Gastrocnemius medialis (tissue), 4 donors: ENCODE data around the gene CDH4. TPM values are rescaled to one million over a fixed set of nuclear protein-coding genes. Genes with fewer than 3 reads are reported as not detected.
A peak's percentile ranks its signal among the peaks of the same experiment; 100 is the strongest.

ENCODE experiments used
- ATAC-seq, 2 donors: fragments of 150-250 bp; one replicate each; pipeline ENCODE4 v1.9.1; 2016
- DNase-seq, 2 donors: peaks; one replicate each; pipeline ENCODE4 v3.0.0-alpha.2; 2019
- H3K27ac ChIP-seq, 4 donors: fragments of 200-600 bp; sonication (generic); 1 replicate in 1 of 4; 2 replicates in 3 of 4; pipeline ENCODE4 v1.5.1; 2016 to 2018; ENCODE audit warnings: mild to moderate bottlenecking in 2 of 4, moderate library complexity in 1 of 4
- H3K27me3 ChIP-seq, 3 donors: fragments of 200-600 bp; sonication (generic) in 2 of 3; 1 replicate in 1 of 3; 2 replicates in 2 of 3; pipeline versions ENCODE4 v1.5.1 to v1.6.0; 2016 to 2019; ENCODE audit warnings: mild to moderate bottlenecking in 1 of 3, moderate library complexity in 1 of 3
- H3K36me3 ChIP-seq, 2 donors: fragments of 200-600 bp; sonication (generic) in 1 of 2; one replicate each; pipeline ENCODE4 v1.5.1; 2017 to 2018
- H3K4me1 ChIP-seq, 2 donors: fragments of 200-600 bp; sonication (generic) in 1 of 2; one replicate each; pipeline ENCODE4 v1.5.1; 2016 to 2017; ENCODE audit warnings: mild to moderate bottlenecking in 2 of 2
- H3K4me3 ChIP-seq, 4 donors: fragments of 200-600 bp; sonication (generic) in 3 of 4; 1 replicate in 1 of 4; 2 replicates in 3 of 4; pipeline ENCODE4 v1.5.1; 2016 to 2019; ENCODE audit warnings: mild to moderate bottlenecking in 2 of 4
- H3K9me3 ChIP-seq, 3 donors: fragments of 200-600 bp; sonication (generic) in 2 of 3; 1 replicate in 1 of 3; 2 replicates in 2 of 3; pipeline ENCODE4 v1.5.1; 2016 to 2019
- POLR2A ChIP-seq, 2 donors: fragments of 450-650 bp; IDR thresholded peaks; one replicate each; pipeline ENCODE4 v1.6.1; 2017; ENCODE audit warnings: antibody characterized with exemption in 2 of 2, mild to moderate bottlenecking in 2 of 2, moderate library complexity in 2 of 2
- in situ Hi-C, 4 donors: fragments of 200-750 bp; cut with MboI; loops; one replicate each; pipeline versions ENCODE4 v1.15.0 to v1.8.0; 2017; ENCODE audit warnings: low sequenced_read_pairs in 4 of 4
- intact Hi-C: fragments of 100-400 bp; cut with DNase I; formaldehyde crosslinking; loops from one replicate; pipeline ENCODE4 v1.15.1; 2023; ENCODE audit warnings: low total_unique reads
- total RNA-seq, 4 donors: library from RNA; depleted of rRNA; stranded (reverse); fragments of >200 nt; gene quantifications; one replicate each; pipeline versions ENCODE4 v1.1.0 to v1.2.3, GENCODE V29; 2016
- TF ChIP-seq, protein P1 (sequence below), 5 experiments: fragments of 450-650 bp in 3 of 5; fragments of 200-600 bp in 2 of 5; sonication (generic) in 2 of 5; IDR thresholded peaks in 4 of 5; conservative IDR thresholded peaks in 1 of 5; 1 replicate in 4 of 5; 2 replicates in 1 of 5; pipeline ENCODE4 v1.5.1; 2016 to 2019; ENCODE audit warnings: antibody characterized with exemption in 5 of 5, mild to moderate bottlenecking in 3 of 5, moderate library complexity in 3 of 5

CDH4 gene
- total RNA-seq, 4 donors from 2014 or later, result 0.38 to 1.2 (median 0.86) TPM

DNA sequence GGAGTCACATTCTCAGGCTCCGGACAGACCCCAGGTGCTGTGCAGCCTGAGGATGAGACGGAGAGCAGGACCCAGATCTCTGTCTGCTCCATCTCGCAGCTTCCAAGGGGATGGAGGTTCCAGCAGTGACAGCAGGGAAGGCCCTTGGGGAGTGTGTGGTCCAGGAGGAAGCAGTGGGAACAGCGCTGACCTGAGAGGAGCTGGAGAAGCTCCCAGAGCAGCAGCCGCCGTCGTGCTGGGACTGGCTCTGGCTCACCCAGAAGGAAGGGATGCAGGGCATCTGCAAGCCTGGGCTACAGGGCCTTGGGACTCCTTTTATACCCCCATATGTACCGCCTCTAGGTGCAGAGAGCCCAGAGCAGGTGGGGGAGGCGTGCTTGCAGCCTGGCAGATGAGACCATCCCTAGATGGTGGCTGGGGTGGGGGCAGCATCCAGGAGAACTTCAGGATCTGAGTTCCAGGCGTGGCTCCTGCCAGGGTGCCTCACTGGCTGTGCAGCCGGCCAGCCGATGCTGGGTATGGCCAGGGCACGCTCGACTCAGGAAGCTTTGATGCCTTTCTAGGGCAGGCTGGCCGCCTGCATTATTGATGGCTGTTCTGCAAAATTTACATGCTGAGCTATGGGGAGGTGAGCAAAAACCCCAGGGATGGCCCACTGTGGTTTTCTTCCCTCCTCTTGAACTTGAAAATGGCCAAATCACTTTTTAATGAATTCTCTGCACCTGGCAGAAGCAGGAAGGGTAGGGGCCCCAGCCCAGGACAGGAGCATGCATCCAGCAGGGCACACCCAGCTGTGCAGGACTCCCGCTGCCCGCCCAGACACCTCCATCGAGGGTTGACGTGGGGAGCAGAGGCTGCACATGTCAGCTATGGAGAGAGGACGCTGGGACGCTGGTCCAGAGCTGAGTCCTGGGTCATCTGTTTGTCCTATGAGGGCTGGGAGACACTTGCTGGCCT is 634.0 kb downstream of the CDH4 start:
- intact Hi-C loops, result no loop called here
- H3K36me3 ChIP-seq, result no peaks in the 10 kb centered on the region
- no peak overlapping the region for H3K27ac ChIP-seq
- in situ Hi-C loops, result loop anchor here in 1 of 4 donors (25.0 kb wide), 1 partner anchor 1674 kb away; no protein-coding TSS in a partner anchor
- DNase-seq (no peak), ATAC-seq (no peak)
- H3K4me3 ChIP-seq, result no peak overlapping the region
- H3K4me1 ChIP-seq, result no peaks in the 10 kb centered on the region
- TF ChIP-seq POLR2A (IDR thresholded peaks at IDR 0.05), result no peak
- TF ChIP-seq, protein P1, sequence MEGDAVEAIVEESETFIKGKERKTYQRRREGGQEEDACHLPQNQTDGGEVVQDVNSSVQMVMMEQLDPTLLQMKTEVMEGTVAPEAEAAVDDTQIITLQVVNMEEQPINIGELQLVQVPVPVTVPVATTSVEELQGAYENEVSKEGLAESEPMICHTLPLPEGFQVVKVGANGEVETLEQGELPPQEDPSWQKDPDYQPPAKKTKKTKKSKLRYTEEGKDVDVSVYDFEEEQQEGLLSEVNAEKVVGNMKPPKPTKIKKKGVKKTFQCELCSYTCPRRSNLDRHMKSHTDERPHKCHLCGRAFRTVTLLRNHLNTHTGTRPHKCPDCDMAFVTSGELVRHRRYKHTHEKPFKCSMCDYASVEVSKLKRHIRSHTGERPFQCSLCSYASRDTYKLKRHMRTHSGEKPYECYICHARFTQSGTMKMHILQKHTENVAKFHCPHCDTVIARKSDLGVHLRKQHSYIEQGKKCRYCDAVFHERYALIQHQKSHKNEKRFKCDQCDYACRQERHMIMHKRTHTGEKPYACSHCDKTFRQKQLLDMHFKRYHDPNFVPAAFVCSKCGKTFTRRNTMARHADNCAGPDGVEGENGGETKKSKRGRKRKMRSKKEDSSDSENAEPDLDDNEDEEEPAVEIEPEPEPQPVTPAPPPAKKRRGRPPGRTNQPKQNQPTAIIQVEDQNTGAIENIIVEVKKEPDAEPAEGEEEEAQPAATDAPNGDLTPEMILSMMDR (IDR thresholded peaks at IDR 0.05 in 4 of 5, conservative IDR thresholded peaks at IDR 0.05 in 1 of 5), result no peak
- peaks cover 0 to 3% (median 1%) of the 10 kb centered on the region in 3 donors for H3K27me3 ChIP-seq
- H3K9me3 ChIP-seq, result no peaks in the 10 kb centered on the region

DNA sequence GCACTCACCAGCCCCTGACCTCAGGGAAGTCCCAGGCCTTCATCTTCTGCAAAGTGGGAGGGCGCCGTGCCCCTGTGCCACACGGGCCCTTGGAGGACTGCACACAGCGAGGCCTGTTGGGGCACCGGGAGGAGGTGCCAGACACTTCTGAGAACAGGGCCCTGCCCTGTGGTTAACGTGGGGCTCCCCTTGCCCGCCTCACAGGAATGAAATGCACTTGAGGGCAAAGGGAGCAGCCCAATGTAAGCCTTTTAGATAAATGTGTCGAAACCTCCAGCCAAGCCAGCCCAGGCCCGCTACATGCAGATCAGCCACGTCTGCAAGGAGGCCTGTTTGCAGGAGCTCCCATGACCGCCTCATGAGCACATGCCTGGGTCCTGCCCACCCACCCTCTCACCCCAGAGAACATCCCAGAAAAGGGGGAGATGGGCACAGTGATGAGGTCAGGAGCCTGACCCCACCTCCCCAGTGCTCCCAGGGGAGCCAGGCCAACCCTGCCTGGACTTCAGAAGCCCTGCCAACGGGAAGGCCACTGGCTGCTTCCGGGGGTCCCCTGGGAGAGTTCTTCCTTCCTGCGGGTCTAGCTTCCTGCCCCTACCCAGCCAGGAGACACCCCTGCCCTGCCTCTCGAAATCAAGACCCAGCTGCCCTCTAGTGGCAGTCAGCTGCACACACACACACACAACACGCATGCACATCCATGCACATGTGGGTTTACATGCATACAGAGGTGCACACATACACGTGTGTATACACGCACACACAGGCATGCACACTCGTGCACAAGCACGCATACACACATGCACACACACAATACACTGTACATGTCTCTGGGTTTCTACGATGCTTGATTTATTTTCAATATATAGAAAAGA is 634.9 kb downstream of the CDH4 start:
- Histone ChIP-seq H3K27ac (no peak overlapping the region), H3K27me3 (peaks cover 0 to 3% (median 0%) of the 10 kb centered on the region in 3 donors), H3K4me3 (no peak overlapping the region), H3K9me3 (no peaks in the 10 kb centered on the region), H3K4me1 (no peaks in the 10 kb centered on the region), H3K36me3 (no peaks in the 10 kb centered on the region)
- no peak for TF ChIP-seq POLR2A (IDR thresholded peaks at IDR 0.05)
- TF ChIP-seq, protein P1 (IDR thresholded peaks at IDR 0.05 in 4 of 5, conservative IDR thresholded peaks at IDR 0.05 in 1 of 5), result peak in 3 of 5 experiments; percentile 26 to 48 (median 31)
- ATAC-seq (no peak), DNase-seq (no peak)
- intact Hi-C loops (no loop called here), in situ Hi-C loops (loop anchor here in 1 of 4 donors (25.0 kb wide), 1 partner anchor 1675 kb away; no protein-coding TSS in a partner anchor)

DNA sequence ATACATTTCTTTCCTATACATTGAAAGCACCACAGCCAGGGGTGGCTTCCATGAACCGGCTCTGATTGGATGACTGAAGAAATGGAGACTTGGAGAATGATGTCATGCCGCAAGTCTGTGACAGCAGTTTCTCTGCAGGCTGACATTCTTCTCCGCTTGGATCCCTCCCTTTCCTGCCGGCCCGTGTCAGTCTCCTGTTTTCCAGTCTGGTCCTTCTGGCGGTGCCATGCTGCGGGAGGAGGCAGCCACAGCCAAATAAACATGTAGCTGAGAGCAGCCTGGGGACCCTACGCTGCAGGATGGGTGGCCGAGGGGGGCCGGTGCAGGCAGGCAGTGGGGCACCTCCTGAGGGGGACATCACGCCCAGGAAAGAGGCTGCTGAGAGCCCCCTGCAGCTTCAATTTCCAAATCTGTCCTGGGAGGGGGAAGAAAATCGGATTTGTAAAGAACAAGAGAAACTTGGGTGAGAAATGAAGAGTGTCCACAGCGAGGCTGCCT is 635.6 kb downstream of the CDH4 start:
- H3K27me3 ChIP-seq, result no peaks in the 10 kb centered on the region
- H3K36me3 ChIP-seq, result no peaks in the 10 kb centered on the region
- intact Hi-C loops (no loop called here), in situ Hi-C loops (loop anchor here in 1 of 4 donors (25.0 kb wide), 1 partner anchor 1675 kb away; no protein-coding TSS in a partner anchor)
- no peak for DNase-seq
- no peaks in the 10 kb centered on the region for H3K4me1 ChIP-seq
- no peaks in the 10 kb centered on the region for H3K9me3 ChIP-seq
- no peak overlapping the region for H3K4me3 ChIP-seq
- ATAC-seq, result no peak
- TF ChIP-seq POLR2A (IDR thresholded peaks at IDR 0.05), result no peak
- TF ChIP-seq, protein P1 (IDR thresholded peaks at IDR 0.05 in 4 of 5, conservative IDR thresholded peaks at IDR 0.05 in 1 of 5), result no peak
- H3K27ac ChIP-seq, result no peak overlapping the region

DNA sequence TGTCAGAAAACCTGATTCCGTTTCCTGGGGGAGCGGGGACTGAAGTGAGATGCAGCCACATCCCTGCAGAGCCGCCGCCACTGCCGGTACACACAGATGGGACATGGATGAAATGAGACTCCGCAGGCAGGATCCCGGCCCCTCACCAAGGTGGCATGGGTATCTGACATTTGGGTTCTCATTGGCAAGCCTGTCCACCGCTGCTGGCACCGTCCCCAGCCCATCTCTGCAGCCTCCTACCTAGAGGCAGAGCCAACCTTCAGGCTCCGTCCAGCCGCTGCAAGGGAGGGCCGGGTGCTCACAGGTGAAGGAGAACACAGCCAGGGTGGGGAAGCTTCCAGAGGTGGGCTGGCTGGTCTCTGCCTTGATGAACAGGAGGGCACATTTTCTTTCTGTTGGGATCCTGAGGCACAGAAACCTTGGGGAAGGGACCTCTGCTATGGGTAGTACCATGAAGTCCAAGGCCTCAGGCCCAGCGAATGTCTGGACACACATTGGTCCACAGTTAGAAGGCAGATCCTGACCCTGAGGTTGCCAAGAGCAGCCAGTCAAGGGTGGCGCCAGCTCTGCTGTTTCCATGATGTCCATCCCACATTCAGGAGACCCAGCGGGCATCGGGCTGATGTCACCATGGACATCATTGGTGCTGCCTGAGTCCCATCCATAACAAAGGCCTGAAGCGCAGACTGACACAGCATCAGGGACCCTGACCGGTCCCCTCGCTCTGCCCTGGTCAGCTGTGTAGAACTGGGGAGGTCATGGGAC is 636.2 kb downstream of the CDH4 start:
- TF ChIP-seq, protein P1 (IDR thresholded peaks at IDR 0.05 in 4 of 5, conservative IDR thresholded peaks at IDR 0.05 in 1 of 5), result no peak
- no peak for TF ChIP-seq POLR2A (IDR thresholded peaks at IDR 0.05)
- no peak overlapping the region for H3K27ac ChIP-seq
- no peaks in the 10 kb centered on the region for H3K36me3 ChIP-seq
- in situ Hi-C loops, result loop anchor here in 1 of 4 donors (25.0 kb wide), 1 partner anchor 1676 kb away; no protein-coding TSS in a partner anchor
- no peak overlapping the region for H3K4me3 ChIP-seq
- ATAC-seq (no peak), DNase-seq (no peak)
- intact Hi-C loops, result no loop called here
- no peaks in the 10 kb centered on the region for H3K9me3 ChIP-seq
- H3K27me3 ChIP-seq, result no peaks in the 10 kb centered on the region
- no peaks in the 10 kb centered on the region for H3K4me1 ChIP-seq
